DMS153 treated with DMSO at 0.1 percent for 48 hours (cell line): ENCODE measurements around the gene CERKL.

Experiments used
- DNase-seq: peaks from one replicate; lab custom pipeline; 2025; ENCODE audit not compliant: unreplicated experiment; lab: John Stamatoyannopoulos, UW

CERKL gene

GRCh38 chr2:181578829-181579228 lies 78.1 kb downstream of the CERKL start:
- no peak for DNase-seq

- DNase-seq: no peak
Measured at GRCh38 chr2:181576431-181576830, 80.5 kb downstream of the CERKL start.

- DNase-seq: no peak
Measured at GRCh38 chr2:181575650-181576025, 81.3 kb downstream of the CERKL start.

- DNase-seq: no peak
Measured at GRCh38 chr2:181575024-181575649, 81.8 kb downstream of the CERKL start.

- no peak for DNase-seq
Measured at GRCh38 chr2:181574321-181574720, 82.6 kb downstream of the CERKL start.

- peak; percentile 38 for DNase-seq
Measured at GRCh38 chr2:181573140-181573736, 83.7 kb downstream of the CERKL start.

GRCh38 chr2:181570833-181571661 lies 85.9 kb downstream of the CERKL start:
- DNase-seq: no peak

- no peak for DNase-seq
Measured at GRCh38 chr2:181570059-181570458, 86.8 kb downstream of the CERKL start.

- no peak for DNase-seq
Measured at GRCh38 chr2:181566334-181567032, 90.4 kb downstream of the CERKL start.

GRCh38 chr2:181563101-181563692 lies 93.7 kb downstream of the CERKL start:
- no peak for DNase-seq

- no peak for DNase-seq
Measured at GRCh38 chr2:181558371-181558770, 98.5 kb downstream of the CERKL start.

- no peak for DNase-seq
Measured at GRCh38 chr2:181554061-181554830, 102.7 kb downstream of the CERKL start.

- DNase-seq: no peak
Measured at GRCh38 chr2:181553244-181553643, 103.7 kb downstream of the CERKL start.

- DNase-seq: no peak
Measured at GRCh38 chr2:181552808-181553207, 104.1 kb downstream of the CERKL start.

GRCh38 chr2:181546086-181546485 lies 110.8 kb downstream of the CERKL start:
- no peak for DNase-seq

- no peak for DNase-seq
Measured at GRCh38 chr2:181542170-181542569, 114.7 kb downstream of the CERKL start.

- DNase-seq: no peak
Measured at GRCh38 chr2:181540421-181540820, 116.5 kb downstream of the CERKL start.

- no peak for DNase-seq
Measured at GRCh38 chr2:181536730-181537129, 120.2 kb downstream of the CERKL start.

- DNase-seq: no peak
Measured at GRCh38 chr2:181528441-181528840, 128.5 kb downstream of the CERKL start.

- no peak for DNase-seq
Measured at GRCh38 chr2:181527058-181527457, 129.8 kb downstream of the CERKL start.
